ENCODE results near the gene BRIX1.
"Not testable (repeated sequence)": the region's sequence is repeated elsewhere in the genome, so short reads cannot be mapped to it uniquely, and the experiment has no call there.

The BRIX1 gene

GRCh38 chr5:34915856-34916192 is 313 bp downstream of the BRIX1 start:
- peak in 1 of 2 donors; percentile 22 for DNase-seq

DNA sequence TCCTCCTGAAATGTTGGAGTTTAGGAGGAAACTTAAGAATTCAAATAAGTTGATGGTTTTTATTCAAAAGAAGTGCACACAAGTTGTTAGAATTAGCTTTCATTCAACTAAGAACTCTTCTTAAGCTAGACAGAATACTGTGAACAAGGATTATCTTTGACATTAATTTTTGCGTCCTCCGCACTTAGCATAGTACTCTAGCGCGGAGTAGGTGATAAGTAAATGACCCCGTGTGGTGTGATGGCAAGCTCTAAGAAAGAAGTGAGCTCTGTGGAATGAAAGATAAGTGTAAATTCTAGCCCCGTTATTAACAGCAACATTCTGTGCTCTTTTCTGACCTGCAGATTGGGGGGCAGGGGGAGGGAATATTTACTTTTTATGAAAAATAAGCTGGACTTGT is 1.0 kb downstream of the BRIX1 start:
- no peak for DNase-seq

DNA sequence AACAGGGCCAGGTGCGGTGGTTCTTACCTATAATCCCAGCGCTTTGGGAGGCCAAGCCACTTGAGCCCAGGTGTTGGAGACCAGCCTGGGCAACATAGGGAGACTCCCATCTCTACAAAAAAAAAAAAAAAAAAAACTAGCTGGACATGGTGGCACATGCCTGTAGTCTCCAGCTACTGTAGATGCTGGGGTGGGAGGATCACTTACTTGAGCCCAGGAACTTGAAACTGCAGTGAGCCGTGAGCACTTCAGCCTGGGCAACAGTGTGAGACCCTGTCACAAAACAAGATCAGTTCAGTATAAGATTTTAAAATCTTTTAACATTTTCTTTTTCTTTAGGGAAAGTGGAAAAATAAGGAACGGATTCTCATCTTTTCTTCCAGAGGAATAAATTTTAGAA is 2.5 kb downstream of the BRIX1 start:
- no peak for DNase-seq

DNA sequence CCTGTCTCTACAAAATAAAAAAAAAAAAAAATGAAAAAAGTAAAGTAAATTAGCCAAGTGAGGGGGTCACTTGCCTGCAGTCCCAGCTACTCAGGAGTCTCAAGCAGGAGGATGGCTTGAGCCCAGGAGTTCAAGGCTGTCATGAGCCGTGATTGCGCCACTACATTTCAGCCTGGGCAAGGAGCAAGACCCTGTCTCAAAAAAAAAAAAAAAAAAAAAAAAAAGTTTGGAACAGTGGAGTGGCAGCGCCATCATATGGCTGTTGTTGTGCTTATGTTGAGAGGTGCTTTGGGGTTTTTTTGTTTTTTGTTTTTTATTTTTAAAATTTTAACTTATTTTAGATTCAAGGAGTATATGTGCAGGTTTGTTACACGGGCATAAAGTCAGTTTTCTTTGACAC is 3.6 kb downstream of the BRIX1 start:
- no peak for DNase-seq

DNA sequence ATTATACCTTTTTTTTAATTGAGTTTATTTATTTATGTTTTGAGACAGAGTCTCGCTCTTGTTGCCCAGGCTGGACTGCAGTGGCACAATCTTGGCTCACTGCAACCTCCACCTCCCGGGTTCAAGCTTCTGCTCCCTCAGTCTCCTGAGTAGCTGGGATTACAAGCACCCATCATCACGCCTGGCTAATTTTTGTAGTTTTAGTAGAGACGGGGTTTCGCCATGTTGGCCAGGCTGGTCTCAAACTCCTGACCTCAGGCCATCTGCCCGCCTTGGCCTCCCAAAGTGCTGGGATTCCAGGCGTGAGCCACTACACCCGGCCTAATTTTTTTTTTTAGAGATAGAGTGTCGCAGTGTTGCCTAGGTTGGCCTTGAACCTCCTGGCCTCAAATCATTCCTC is 7.7 kb downstream of the BRIX1 start:
- not testable (repeated sequence) for DNase-seq

GRCh38 chr5:34923694-34924461 is 8.4 kb downstream of the BRIX1 start:
- peak; percentile 14 to 52 for DNase-seq

DNA sequence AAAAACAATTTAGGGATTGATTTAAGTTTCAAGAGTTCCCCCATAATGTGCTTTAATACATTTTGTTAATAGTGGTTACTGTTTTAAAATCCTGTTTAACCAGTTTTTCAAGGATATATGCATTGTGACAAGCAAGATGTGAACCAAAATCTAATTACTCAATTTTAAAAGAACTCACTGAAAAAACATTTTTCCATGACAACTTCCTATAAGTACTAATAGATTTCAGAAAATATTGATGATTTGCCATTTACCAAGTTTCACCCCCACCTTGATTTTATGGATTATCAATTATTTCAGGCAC is 8.9 kb downstream of the BRIX1 start:
- no peak for DNase-seq

- no peak for DNase-seq
Measured at GRCh38 chr5:34926318-34926888, 10.9 kb downstream of the BRIX1 start.

- no peak for DNase-seq
Measured at GRCh38 chr5:34927785-34928184, 12.3 kb downstream of the BRIX1 start.

GRCh38 chr5:34928267-34928666 is 12.8 kb downstream of the BRIX1 start:
- DNase-seq: peak; percentile 65 to 87

GRCh38 chr5:34929134-34929719 is 13.7 kb downstream of the BRIX1 start, which contains the start of gene DNAJC21:
Gene DNAJC21 (plus strand): TSS chr5:34929559. CDS start chr5:34929820, 261 bp downstream.
- DNase-seq: peak; percentile 98 to 99

DNA sequence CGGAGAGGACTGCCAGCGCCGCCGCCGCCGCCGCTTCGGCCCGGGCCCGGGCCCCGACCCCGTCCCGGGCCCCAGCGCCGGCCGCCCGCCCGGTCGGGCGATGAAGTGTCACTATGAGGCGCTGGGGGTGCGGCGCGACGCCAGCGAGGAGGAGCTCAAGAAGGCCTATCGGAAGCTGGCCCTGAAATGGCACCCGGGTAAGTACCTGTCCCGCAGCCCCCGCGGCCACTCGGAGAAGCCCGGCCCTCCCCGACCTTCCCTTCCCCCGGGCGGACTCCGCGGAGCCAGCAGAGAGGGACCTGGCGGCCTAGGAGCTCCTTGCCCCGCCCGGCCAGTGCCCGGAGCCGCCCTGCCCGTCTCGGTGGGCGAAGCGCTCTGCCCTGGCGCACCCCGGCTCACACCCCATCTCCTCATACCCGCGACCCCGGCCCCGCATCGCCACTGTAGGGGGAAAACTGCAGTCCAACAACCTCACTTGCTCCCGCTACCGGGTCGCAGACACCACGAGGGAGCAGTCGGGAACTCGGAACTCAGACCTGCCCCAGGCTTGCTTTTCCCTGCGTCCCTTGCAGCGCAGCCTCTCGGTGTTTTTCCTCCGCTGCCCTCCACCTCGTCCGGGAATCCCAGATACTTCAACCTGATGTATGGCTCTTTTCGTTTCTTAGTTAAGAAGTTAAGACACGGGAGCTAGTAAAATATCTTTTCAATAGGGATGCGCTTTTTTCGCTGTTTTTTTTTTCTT is 14.4 kb downstream of the BRIX1 start:
- peak; percentile 76 to 92 for DNase-seq

DNA sequence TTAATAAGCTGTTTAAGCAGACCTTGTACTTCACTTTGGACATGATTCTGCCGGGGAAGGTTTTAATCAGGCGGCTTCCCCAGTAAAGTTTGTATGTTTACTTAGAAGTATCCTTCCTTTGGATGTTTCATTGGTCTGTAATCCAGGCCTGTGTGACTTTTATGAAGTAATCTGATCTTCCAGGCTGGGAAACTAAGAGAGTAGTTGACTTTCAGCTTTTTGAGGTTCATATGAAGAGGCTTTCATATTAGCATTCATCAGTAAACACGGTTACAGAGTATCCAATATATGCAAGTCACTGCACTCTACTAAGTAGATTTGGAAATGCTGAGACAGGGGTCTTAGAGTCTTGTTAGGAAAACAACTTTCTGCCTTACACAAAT is 14.9 kb downstream of the BRIX1 start:
- DNase-seq: no peak

GRCh38 chr5:34930870-34931269 is 15.4 kb downstream of the BRIX1 start:
- no peak for DNase-seq

DNA sequence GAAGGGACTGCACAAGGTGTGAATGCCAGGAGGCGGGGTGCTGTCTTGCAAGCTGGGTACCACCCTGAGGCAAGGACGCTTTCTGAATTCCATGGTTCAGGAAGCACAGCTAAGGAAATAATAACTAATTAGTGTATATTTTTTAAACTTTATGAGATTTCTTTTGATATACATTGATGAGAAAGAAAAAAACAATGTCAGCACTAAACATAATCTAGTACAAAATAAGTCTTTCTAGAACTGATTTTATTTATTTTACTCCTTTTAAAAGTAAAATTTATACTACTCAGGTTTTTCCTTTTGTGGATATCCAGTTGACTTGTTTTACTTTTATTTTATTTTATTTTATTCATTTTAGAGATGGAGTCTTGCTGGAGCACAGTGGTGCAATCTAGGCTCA is 17.4 kb downstream of the BRIX1 start:
- no peak for DNase-seq

- DNase-seq: no peak
Measured at GRCh38 chr5:34941936-34942335, 26.4 kb downstream of the BRIX1 start.

DNA sequence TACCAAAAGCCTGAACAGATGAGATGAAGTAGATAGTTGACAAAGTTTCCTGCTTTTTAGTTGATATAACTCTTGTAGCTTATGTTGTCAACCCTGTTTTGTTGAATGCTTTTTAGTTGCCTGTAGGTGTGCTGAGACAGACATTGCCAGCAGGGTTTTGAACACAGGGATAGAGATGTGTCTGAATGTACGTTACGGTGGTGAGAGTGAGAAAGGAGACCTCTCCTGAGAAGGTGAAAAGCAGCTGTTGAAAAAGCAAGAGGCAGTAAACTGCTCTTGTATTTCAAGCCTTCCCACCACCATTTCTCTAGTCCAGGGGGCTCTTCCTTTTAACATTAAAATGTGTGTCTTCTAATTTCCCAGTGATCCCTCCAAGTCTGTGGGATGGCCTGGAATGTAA is 28.5 kb downstream of the BRIX1 start:
- no peak for DNase-seq

DNA sequence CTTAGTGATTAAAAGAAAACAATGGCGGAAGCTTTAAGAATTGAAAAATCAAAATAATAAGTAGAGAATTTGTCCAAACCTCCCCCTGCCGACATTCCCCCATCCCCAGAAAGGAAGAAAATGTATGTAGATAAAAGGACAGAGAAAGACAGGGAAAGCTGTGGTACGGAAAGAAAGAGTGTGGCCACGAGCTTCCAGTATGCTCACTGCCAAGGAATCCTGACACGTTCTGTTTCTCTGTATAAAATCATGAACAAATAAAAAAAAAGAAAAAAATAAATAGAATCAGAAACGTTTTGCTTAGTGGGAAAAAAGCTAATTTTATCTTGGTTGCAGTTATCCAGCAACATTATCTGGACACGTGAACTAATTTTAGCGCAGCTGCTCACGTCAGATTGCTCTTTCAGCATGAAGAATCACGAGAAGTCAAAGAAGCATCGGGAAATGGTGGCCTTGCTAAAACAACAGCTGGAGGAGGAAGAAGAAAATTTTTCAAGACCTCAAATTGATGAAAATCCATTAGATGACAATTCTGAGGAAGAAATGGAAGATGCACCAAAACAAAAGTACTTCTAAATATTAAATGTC is 29.0 kb downstream of the BRIX1 start:
- DNase-seq: no peak

DNA sequence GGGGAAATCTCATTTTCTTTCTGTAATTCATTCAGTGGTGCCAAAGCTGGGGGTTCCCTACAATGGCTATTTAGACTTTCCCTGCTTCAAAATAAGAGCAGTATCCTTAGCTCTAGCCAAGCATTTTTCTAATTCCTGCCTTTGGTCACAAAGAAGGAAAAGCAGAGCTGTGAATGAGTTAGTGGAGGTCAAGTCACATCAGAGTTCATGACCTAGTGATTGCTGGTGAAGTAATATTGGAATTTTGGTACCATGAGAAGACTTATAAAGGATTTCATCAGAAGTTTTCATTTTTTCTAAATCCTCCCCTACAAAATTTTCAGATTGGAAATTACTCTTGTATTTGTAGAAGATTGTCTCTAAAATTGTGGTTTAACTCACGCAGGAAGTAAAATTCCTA is 41.8 kb downstream of the BRIX1 start:
- no peak for DNase-seq

GRCh38 chr5:34957857-34958690 is 42.6 kb downstream of the BRIX1 start:
- peak in 1 of 2 donors; percentile 5 for DNase-seq

- DNase-seq: no peak
Measured at GRCh38 chr5:34959323-34959722, 43.8 kb downstream of the BRIX1 start.

GRCh38 chr5:34967540-34967939 is 52.0 kb downstream of the BRIX1 start:
- DNase-seq: no peak
